ENCODE measurements around the gene ZNRF3.

ZNRF3 gene

GRCh38 chr22:28953403-28953802 lies 70.0 kb downstream of the ZNRF3 start:
- H3K4me3 ChIP-seq (ENCODE audit: low read length), result no peak overlapping the region
- DNase-seq (ENCODE audit: low read depth), result no peak
- TF ChIP-seq, protein P1, sequence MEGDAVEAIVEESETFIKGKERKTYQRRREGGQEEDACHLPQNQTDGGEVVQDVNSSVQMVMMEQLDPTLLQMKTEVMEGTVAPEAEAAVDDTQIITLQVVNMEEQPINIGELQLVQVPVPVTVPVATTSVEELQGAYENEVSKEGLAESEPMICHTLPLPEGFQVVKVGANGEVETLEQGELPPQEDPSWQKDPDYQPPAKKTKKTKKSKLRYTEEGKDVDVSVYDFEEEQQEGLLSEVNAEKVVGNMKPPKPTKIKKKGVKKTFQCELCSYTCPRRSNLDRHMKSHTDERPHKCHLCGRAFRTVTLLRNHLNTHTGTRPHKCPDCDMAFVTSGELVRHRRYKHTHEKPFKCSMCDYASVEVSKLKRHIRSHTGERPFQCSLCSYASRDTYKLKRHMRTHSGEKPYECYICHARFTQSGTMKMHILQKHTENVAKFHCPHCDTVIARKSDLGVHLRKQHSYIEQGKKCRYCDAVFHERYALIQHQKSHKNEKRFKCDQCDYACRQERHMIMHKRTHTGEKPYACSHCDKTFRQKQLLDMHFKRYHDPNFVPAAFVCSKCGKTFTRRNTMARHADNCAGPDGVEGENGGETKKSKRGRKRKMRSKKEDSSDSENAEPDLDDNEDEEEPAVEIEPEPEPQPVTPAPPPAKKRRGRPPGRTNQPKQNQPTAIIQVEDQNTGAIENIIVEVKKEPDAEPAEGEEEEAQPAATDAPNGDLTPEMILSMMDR (conservative IDR thresholded peaks at IDR 0.05; ENCODE audit: low read depth, low read length), result no peak

DNA sequence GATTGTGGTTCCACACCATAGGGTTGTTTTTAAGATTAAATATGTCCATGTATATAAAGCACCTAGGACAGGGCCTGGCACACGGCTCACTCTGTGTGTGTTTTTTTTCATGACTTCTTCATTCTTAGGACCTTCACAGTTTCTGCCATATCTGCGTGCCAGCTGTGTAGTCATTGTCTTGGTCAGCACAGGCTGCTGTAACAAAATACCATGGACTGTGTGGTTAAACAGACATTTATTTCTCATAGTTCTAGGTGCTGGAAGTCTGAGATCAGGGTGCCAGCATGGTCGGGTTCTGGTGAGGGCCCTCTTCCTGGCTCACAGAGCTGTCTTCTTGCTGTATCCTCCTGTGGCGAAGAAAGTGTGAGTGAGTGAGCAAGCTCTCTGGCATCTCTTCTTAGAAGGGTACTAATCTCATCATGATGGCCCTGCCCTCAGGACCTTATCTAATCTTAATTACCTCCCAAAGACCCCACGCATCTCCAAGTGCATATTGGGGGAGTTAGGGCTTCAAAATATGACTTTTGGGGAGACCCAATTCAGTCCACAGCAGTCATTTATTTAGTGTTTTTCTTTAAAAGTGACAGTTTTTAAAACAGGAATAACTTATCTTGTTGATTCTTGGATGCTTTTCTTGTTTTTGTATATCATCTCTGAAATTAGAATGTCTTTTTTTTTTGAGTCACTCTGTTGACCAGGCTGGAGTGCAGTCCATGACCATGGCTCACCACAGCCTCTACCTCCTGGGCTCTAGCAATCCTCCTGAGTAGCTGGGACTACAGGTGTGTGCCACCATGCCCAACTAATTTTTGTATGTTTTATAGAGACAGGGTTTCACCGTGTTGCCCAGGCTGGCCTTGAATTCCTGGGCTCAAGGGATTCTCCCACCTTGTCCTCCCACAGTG lies 70.9 kb downstream of the ZNRF3 start:
- DNase-seq (ENCODE audit: low read depth), result no peak
- TF ChIP-seq, protein P1 (conservative IDR thresholded peaks at IDR 0.05; ENCODE audit: low read depth, low read length), result no peak
- H3K4me3 ChIP-seq (ENCODE audit: low read length), result no peak overlapping the region

DNA sequence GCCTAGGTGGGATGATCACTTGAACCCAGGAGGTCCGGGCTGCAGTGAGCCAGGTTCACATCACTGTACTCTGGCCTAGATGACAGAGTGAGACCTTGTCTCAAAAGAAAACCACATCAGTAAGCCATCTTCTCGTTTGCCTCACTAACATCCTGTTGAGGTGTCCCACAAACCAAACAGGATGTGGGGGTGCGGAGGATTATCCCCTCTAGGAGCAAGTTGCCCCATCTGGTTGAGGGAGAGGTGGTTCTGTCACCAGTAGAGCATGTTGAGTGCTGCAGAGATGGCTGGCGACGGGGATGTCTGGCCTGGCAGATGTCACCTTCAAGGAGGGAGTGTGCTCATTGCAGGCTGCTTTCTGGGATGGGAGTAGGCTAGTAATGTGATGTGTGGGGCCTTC lies 72.4 kb downstream of the ZNRF3 start:
- no peak overlapping the region for H3K4me3 ChIP-seq (ENCODE audit: low read length)
- TF ChIP-seq, protein P1 (conservative IDR thresholded peaks at IDR 0.05; ENCODE audit: low read depth, low read length), result no peak
- no peak for DNase-seq (ENCODE audit: low read depth)

DNA sequence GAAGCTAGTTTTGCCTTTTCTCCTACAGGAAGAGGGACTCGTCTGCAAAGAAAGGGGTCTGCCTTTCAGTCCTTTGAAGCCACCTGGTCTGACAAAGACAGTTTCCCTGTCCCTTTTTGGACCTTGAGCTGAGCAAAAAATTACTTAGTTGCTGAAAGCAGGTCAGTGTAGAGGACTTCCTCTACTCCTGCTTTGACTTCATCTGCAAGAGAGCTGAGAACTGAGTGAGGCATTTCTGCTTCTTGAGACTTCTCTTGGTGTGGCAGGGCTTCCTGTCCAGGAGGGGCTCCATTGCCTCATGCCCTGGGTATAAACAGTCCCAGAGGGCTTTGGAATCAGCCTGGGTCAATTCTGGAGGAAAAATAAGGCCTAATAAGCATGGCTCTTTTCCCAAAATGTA lies 73.1 kb downstream of the ZNRF3 start:
- TF ChIP-seq, protein P1 (conservative IDR thresholded peaks at IDR 0.05; ENCODE audit: low read depth, low read length), result no peak
- no peak overlapping the region for H3K4me3 ChIP-seq (ENCODE audit: low read length)
- no peak for DNase-seq (ENCODE audit: low read depth)

- DNase-seq (ENCODE audit: low read depth), result no peak
- TF ChIP-seq, protein P1 (conservative IDR thresholded peaks at IDR 0.05; ENCODE audit: low read depth, low read length), result no peak
- H3K4me3 ChIP-seq (ENCODE audit: low read length), result no peak overlapping the region
Observed at GRCh38 chr22:28958611-28959010, 75.2 kb downstream of the ZNRF3 start.

DNA sequence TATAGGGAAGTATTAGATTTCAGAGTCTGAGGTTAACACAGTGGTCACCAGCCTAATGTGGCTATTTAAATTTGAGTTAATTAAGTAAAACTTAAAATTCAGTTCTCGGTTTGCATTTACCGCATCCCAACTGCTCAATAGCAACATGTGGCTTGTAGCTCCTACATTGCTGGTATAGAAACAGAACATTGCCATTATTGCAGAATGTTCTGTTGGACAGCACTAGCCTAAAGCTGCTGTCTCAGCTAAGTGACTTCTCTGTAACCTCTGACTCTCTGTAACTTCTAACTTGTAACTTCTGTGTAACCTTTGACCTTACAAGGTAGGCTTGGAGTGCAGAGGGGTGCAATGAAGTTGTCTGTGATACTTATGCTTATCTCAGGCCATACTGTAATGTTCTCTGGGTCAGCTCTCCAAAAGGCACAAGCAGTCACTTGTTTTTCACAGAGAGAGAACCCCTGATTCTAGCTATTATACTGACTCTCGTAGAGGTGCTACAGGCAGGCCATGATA lies 78.7 kb downstream of the ZNRF3 start:
- TF ChIP-seq, protein P1 (conservative IDR thresholded peaks at IDR 0.05; ENCODE audit: low read depth, low read length), result no peak
- no peak for DNase-seq (ENCODE audit: low read depth)
- H3K4me3 ChIP-seq (ENCODE audit: low read length), result no peak overlapping the region

- DNase-seq (ENCODE audit: low read depth), result no peak
- TF ChIP-seq, protein P1 (conservative IDR thresholded peaks at IDR 0.05; ENCODE audit: low read depth, low read length), result no peak
Observed at GRCh38 chr22:28963362-28963761, 80.0 kb downstream of the ZNRF3 start.

More at GRCh38 chr22:28963362-28963761, 80.0 kb downstream of the ZNRF3 start:
- no peak overlapping the region for H3K4me3 ChIP-seq (ENCODE audit: low read length)

Data from retinal pigment epithelial cell (primary cell).